Measurements from ENCODE around the gene RANBP9.

DNA sequence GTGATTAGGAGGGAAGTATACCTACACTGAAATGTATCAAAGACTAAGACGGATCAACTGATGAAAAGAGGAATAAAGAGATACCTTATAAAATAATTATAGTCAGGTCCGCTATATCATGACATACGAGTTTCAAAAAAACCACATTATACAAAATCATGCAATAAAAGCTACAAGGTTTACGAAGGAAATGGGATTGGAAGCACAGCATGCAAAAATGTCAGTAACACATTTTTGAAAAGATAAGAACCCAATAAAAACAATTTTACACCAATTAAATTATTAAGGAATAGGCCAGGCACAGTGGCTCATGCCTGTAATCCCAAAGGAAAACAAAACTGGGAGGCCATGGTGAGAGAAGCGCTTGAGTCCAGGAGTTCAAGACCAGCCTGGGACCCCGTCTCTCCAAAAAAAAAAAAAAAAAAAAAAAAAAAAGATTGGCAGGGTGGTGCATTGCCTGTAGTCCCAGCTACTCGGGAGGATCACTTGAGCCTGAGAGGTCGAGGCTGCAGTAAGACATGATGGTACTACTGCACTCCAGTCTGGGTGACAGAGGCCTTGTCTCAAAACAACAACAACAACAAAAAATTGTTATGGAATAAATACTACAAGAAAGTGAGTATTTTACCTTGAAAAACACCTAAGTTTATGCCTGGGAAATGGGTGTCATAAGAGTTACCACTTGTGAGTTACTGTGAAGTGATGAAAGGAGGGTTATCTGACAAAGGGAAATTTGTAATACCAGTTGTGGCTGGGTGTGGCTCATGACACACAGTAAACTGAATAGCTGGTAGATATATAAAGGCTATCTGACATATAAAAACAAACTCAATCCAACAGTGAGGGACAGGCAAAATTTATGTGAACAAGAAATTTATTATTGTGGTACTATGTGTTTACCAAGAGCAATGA lies 45.2 kb downstream of the RANBP9 start:
- TF ChIP-seq, protein P1, sequence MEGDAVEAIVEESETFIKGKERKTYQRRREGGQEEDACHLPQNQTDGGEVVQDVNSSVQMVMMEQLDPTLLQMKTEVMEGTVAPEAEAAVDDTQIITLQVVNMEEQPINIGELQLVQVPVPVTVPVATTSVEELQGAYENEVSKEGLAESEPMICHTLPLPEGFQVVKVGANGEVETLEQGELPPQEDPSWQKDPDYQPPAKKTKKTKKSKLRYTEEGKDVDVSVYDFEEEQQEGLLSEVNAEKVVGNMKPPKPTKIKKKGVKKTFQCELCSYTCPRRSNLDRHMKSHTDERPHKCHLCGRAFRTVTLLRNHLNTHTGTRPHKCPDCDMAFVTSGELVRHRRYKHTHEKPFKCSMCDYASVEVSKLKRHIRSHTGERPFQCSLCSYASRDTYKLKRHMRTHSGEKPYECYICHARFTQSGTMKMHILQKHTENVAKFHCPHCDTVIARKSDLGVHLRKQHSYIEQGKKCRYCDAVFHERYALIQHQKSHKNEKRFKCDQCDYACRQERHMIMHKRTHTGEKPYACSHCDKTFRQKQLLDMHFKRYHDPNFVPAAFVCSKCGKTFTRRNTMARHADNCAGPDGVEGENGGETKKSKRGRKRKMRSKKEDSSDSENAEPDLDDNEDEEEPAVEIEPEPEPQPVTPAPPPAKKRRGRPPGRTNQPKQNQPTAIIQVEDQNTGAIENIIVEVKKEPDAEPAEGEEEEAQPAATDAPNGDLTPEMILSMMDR (conservative IDR thresholded peaks at IDR 0.05; ENCODE audit: low read depth, low read length) = no peak
- no peak for TF ChIP-seq EZH2 (IDR thresholded peaks at IDR 0.05; ENCODE audit: borderline replicate concordance, low read depth, low read length, poor library complexity, severe bottlenecking)
